Heart right ventricle (tissue), 16 donors: ENCODE data around the gene UNC13B. TPM values are rescaled to one million over a fixed set of nuclear protein-coding genes. Genes with fewer than 3 reads are reported as not detected.

Experiments
- ATAC-seq, 8 donors: fragments of 200-7000 bp; cut with Tn5 transposase; one replicate each; pipeline ENCODE4 v1.9.1; 2020; ENCODE audit warnings: mild to moderate bottlenecking in 8 of 8, moderate library complexity in 8 of 8, moderate number of reproducible peaks in 1 of 8
- DNase-seq, 2 donors: peaks; one replicate each; pipeline ENCODE4 v3.0.0-alpha.2; 2020
- H3K27ac ChIP-seq, 10 donors: fragments of 200-600 bp; sonication (generic) in 2 of 10; one replicate each; pipeline versions ENCODE4 v1.5.0 to v1.8.0; 2020 to 2022; ENCODE audit warnings: mild to moderate bottlenecking in 3 of 10
- H3K27me3 ChIP-seq, 7 donors: fragments of 200-600 bp; one replicate each; pipeline ENCODE4 v1.8.0; 2021 to 2022; ENCODE audit warnings: mild to moderate bottlenecking in 2 of 7
- H3K36me3 ChIP-seq, 9 donors: fragments of 200-600 bp; sonication (generic) in 1 of 9; one replicate each; pipeline versions ENCODE4 v1.5.0 to v1.8.0; 2020 to 2022; ENCODE audit warnings: mild to moderate bottlenecking in 2 of 9
- H3K4me1 ChIP-seq, 9 donors: fragments of 200-600 bp; sonication (generic) in 1 of 9; one replicate each; pipeline versions ENCODE4 v1.5.0 to v1.8.0; 2020 to 2022; ENCODE audit warnings: mild to moderate bottlenecking in 4 of 9
- H3K4me3 ChIP-seq, 10 donors: fragments of 200-600 bp; sonication (generic) in 2 of 10; one replicate each; pipeline versions ENCODE4 v1.5.0 to v1.8.0; 2020 to 2022; ENCODE audit warnings: mild to moderate bottlenecking in 7 of 10, moderate library complexity in 2 of 10
- H3K9me3 ChIP-seq, 11 donors: fragments of 200-600 bp in 10 of 11; sonication (generic) in 2 of 11; one replicate each; pipeline versions ENCODE4 v1.5.0 to v1.8.0; 2013 to 2022; ENCODE audit warnings: mild to moderate bottlenecking in 2 of 11, control low read depth in 1 of 11, moderate library complexity in 1 of 11
- CTCF ChIP-seq, 9 donors: fragments of 200-600 bp; sonication (generic) in 2 of 9; IDR thresholded peaks; one replicate each; pipeline versions ENCODE4 v1.5.0 to v1.8.0; 2021 to 2022; ENCODE audit warnings: antibody characterized with exemption in 9 of 9, mild to moderate bottlenecking in 5 of 9, moderate library complexity in 1 of 9
- WGBS, 2 donors: extraction: QIAGEN DNeasy Blood & Tissue Kit; methylation state at CpG; one replicate each; pipeline ENCODE4 v1.1.7; 2013; ENCODE audit warnings: inconsistent platforms in 1 of 2; 5-methylcytosine and 5-hydroxymethylcytosine counted together
- intact Hi-C, 10 donors: fragments of 100-400 bp; cut with DNase I; formaldehyde crosslinking; loops; one replicate each; pipeline versions ENCODE4 v1.11.1 to v1.14.2; 2022
- polyA plus RNA-seq, 2 donors: library from polyadenylated mRNA; stranded (reverse); fragments of 200-250 nt; gene quantifications; one replicate each; pipeline ENCODE4 v1.2.3, GENCODE V29; 2013
- total RNA-seq, 10 donors: library from RNA; stranded (reverse); fragmentation: NEBNext Ultra II Directional in 3 of 10; extraction: Animal tissue kit (Norgen Biotek cat#: 25700) in 3 of 10; gene quantifications; one replicate each; pipeline versions ENCODE4 v1.2.1 to v1.2.4, GENCODE V29; 2021 to 2023
- donor health status: Arrhythmogenic right ventricular cardiomyopathy.
- donor health status: ischemic (EF 13 %, LVEDD 7.1; RV severe dilation, severe dysfunction).
- donor health status: healthy with polysubstance abuse.
- donor health status: DM: no; HTN: yes; CAD: no.
- donor health status: DM: no; HTN: no; CAD: no.
- donor health status: ischemic (EF 25% LVEDD 6.9; RV normal size, moderate dysfunction).
- donor health status: ischemic (EF 25% LVEDD 5.7; RV mildly dilated, moderate dysfunction).
- donor health status: healthy.
- donor health status: DM: yes; HTN: yes; CAD: no.
- donor health status: Ischemic cardiomyopathy.
- donor health status: ischemic (EF 35%, LVEDD 5.7; RV mildly dilated, moderate dysfunction).
- donor health status: nonischemic (EF 11% LVEDD 7.7; RV severe dilation, severe dysfunction).
- donor health status: DM: yes; HTN: yes; CAD: no.
- donor health status: PGD.
- donor health status: ischemic (EF 29% LVEDD 5.4; RV normal size, mild dysfunction).
- donor health status: nonischemic (EF 23%, LVEDD 6.1; RV moderate dilation, normal function).

Gene UNC13B
- total and polyA plus RNA-seq, 12 donors: 13.1 to 27.1 (median 18.9) TPM

DNA sequence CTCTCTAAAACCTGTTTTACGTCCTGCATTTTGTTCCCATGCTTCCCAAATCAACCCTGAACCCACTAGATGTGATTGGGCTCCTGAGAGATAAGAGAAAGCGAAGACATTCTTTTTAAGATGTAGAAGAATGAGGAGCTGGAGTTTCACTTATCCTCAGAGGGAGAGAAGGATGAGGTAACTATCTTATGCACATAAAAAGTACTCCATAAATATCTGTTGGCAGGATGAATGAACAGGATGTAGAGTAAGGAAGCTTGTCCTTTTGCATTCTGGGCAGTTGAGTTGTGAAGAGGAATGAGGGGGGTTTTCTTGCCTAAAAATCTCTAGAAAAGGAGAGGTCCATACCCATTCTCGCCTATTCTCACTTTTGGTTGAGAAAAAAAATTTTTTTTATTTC lies 163.2 kb downstream of the UNC13B start:
- Histone ChIP-seq H3K4me3 (no peak overlapping the region), H3K27me3 (no peaks in the 10 kb centered on the region), H3K36me3 (peaks cover 0 to 47% (median 0%) of the 10 kb centered on the region in 9 donors), H3K27ac (no peak overlapping the region), H3K4me1 (no peaks in the 10 kb centered on the region), H3K9me3 (no peaks in the 10 kb centered on the region)
- TF ChIP-seq CTCF (IDR thresholded peaks at IDR 0.05): no peak
- no peak for ATAC-seq
- no peak for DNase-seq
- 82 to 84% methylated on average over 3 of the region's 3 CpGs for WGBS, 2 donors
- intact Hi-C loops: no loop called here

DNA sequence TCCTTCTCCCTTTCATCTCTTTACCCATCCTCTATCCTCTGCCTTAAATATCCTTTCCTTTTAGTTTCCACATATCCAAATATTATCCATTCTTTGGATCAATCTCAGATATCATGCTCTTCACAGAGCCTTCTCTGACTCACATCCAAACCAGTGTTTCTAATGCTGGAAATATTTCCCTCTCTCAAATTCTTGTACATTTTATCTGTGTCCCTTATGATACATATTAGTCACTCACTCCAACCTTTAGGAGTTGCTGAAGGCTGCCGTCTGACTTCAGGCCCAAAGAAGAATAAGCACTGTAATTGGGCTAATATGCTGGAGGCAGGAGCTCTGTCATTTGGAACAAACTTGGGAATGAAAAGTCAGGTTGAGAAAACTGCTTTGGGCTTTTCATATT lies 171.7 kb downstream of the UNC13B start:
- Histone ChIP-seq H3K27ac (no peak overlapping the region), H3K36me3 (peaks cover 0 to 40% (median 0%) of the 10 kb centered on the region in 9 donors), H3K4me1 (no peaks in the 10 kb centered on the region), H3K9me3 (no peaks in the 10 kb centered on the region), H3K27me3 (no peaks in the 10 kb centered on the region), H3K4me3 (no peak overlapping the region)
- 69 to 82% methylated on average over 1 of the region's 1 CpG for WGBS, 2 donors
- DNase-seq (no peak), ATAC-seq (no peak)
- no peak for TF ChIP-seq CTCF (IDR thresholded peaks at IDR 0.05)
- intact Hi-C loops: no loop called here

DNA sequence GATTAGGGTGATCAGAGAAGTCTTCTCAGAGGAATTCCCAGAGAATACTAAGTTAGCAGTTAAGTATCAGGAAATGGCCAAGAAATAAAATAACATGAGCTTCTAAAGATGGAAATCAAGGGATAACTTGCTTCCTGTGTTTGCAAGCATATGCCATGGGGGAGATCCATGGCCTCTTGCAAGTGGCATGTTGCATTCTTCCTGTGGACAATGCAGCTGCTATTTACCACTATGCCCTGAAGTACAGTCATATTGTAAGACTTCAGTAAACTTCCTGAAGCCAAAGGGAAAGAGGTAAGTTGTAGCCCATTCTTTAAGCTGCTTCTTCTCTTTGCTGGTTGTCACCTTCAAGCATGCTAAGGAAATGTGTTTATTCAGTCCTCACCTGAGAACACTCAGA lies 173.4 kb downstream of the UNC13B start:
- intact Hi-C loops: no loop called here
- H3K4me3 ChIP-seq: no peak overlapping the region
- DNase-seq: no peak
- peaks cover 0 to 3% (median 0%) of the 10 kb centered on the region in 9 donors for H3K4me1 ChIP-seq
- H3K9me3 ChIP-seq: no peaks in the 10 kb centered on the region
- H3K36me3 ChIP-seq: peaks cover 0 to 32% (median 0%) of the 10 kb centered on the region in 9 donors
- no peak overlapping the region for H3K27ac ChIP-seq
- H3K27me3 ChIP-seq: no peaks in the 10 kb centered on the region
- no peak for TF ChIP-seq CTCF (IDR thresholded peaks at IDR 0.05)
- no peak for ATAC-seq

- H3K27ac ChIP-seq: no peak overlapping the region
- intact Hi-C loops: no loop called here
- ATAC-seq: no peak
- TF ChIP-seq CTCF (IDR thresholded peaks at IDR 0.05): no peak
- H3K4me3 ChIP-seq: no peak overlapping the region
- H3K9me3 ChIP-seq: no peaks in the 10 kb centered on the region
- DNase-seq: no peak
- peaks cover 0 to 32% (median 0%) of the 10 kb centered on the region in 9 donors for H3K36me3 ChIP-seq
- H3K4me1 ChIP-seq: peaks cover 5 to 28% (median 21%) of the 10 kb centered on the region in 9 donors
- 81 to 92% methylated on average over 2 of the region's 2 CpGs for WGBS, 2 donors
- H3K27me3 ChIP-seq: no peaks in the 10 kb centered on the region
Measured at GRCh38 chr9:35338086-35338485, 176.3 kb downstream of the UNC13B start.
